ENCODE results near the gene UBE2D4.
"Not testable (repeated sequence)": the region's sequence is repeated elsewhere in the genome, so short reads cannot be mapped to it uniquely, and the experiment has no call there.

Gene UBE2D4

GRCh38 chr7:43914795-43915194 is 11.4 kb upstream of the UBE2D4 start:
- DNase-seq: no peak

GRCh38 chr7:43915907-43916306 is 10.3 kb upstream of the UBE2D4 start:
- no peak for DNase-seq

DNA sequence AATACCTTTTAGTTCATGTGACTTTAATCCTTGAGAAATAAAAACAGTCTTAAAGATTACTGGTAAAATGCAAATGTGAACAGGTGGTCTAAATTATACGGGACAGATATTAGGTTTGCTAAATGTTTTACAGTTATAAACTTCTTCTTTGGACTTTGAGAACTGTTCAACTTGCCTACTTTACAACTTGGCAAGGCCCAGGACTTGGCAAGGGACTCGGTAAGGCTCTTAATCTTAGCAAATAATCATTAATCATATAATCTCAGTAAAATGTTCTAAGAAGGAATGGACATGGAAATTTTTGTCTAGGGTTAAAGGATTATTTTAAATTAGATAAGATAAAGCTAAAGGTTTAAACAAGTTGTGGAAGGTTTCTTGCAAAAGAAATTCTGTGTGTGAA is 4.8 kb upstream of the UBE2D4 start:
- DNase-seq: no peak

GRCh38 chr7:43922726-43923125 is 3.5 kb upstream of the UBE2D4 start:
- DNase-seq: no peak

DNA sequence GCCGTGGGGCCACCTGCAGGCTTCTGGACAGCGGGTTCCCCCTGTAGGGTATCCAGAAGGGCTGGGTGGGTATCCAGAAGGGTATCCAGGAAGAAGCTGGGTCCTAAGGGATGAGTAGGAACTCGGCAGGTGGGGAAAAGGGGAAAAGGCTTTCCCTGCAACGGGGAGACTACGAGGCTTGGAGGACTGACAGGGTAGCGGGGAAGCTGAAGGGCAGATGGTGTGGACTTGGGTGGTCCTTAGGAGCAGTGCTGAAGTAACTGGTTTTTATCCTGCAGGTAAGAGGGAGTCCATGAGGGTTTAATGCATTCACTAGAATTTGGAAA is 525 bp downstream of the UBE2D4 start:
- DNase-seq: no peak

DNA sequence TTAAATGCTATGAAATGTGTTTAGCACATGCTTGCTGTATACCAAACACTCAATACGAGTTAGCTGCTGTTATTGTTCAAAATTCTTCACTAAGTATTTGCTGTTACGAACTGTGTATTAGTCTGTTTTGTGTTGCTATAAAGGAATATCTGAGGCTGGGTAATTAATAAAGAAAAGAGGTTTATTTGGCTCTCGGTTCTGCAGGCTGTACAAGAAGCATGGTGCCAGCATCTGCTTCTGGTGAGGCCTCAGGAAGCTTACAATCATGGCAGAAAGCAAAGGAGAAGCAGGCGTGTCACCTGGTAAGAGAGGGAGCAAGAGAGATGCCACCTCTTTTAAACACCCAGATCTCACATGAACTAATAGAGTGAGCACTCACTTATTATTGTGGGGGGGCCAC is 1.6 kb downstream of the UBE2D4 start:
- no peak for DNase-seq

DNA sequence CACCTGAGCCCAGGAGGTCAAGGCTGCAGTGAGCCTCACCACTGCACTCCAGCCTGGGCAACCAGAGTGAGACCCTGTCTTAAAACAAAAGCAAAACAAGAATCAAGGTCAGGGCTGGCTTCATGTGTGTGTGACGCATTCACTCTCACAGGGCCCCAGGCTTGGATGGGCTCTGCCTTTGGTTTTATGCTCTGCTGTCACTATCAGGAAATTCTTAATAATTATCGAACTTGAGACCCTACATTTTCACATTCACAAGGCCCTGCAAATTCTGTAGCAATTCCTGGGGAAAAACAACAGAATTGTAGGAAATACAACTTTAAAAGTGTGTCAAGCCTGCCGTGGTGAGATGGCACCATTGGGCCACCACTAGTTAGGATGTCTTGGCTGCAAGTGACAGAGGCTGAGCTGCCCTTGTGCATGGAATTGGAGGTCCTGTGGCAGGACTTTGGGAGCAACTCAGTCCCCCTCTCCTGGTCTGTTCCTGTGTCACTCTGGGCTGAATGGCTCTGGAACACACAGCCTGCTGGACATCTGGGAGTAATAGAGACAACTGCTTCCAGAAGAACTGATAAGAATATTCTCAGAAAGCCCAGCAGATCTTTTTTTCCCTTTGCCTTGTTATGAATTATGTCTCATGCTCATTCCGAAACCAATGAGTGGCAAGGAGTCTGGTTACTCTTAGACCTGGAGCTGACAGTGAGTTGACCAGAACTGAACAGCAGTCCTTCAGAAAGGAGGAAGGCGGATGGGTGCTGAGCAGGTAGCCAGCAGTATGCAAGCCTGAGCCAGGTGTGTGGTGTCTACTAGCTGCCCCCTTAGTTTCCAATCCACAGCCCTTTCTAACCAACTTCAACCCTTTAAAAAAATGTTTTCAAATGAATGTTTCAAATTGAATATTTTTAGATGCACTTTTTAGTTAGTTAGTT is 3.6 kb downstream of the UBE2D4 start:
- DNase-seq: no peak

GRCh38 chr7:43931346-43931745 is 5.1 kb downstream of the UBE2D4 start:
- DNase-seq: no peak

GRCh38 chr7:43933902-43934560 is 7.8 kb downstream of the UBE2D4 start:
- no peak for DNase-seq

DNA sequence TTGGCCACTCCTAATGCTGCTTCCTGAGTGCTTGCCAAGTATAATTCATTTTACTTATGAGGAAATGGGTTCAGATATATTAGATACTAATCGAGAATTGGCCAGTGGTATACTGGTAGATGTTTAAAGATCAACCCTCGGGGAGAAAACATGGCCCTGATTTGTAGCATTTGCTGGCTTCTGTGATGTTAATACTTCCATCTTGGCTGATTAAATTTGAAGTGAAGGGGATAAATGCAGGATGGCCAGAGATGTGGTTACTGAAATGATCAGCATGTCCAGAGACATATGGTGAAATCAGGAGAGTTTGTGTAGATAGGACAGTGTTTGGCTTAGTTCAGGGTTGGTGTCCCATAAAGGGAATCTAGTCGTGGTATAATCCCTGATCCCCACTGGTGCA is 11.2 kb downstream of the UBE2D4 start:
- no peak for DNase-seq

DNA sequence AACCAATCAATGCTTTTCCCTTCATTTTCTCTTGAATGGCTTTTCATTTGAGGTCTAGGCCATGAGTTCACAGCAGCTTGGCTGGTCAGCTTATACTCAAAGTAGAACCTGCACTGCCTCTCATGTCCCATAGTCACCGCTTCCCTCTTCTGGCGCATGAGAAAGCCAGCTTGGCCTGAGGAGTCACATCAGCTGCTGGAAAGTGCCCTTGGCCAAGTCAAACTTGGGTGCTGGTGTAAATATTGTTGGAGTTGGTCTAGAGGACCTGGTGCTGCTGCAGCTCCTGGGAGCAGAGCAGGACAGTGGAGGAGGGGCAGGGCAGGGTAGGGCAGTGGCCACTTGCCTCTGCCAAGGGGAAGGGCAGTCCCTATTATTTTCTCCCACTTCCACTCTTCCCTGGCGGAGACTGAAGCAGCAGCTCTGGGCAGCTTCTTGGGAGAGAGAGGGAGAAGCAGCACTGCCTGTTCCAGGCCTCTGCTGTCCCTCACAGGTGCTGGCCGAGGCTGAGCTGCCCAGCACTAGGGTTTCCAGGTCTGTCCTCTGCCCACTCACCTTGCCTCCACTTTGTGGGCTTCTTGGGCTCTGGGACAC is 12.8 kb downstream of the UBE2D4 start:
- no peak for DNase-seq

DNA sequence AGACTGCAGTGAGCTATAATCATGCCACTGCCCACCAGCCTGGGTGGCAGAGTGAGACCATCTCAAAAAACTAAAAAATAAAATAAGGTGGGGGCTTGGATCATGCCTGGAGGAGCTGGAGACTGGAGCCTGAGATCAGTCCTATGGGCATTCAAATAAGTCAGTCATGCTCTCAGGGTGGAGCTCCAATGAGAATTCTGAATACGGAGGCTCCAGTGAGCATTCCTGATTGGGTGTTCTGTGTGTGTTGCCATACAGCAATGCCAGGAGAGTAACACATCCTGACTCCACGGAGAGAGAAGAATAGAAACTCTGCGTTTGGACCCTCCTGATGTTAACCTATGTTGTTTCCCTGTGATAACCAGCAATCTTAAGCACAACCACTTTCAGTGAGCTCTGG is 16.0 kb downstream of the UBE2D4 start:
- DNase-seq: no peak

- no peak for DNase-seq
These were observed 16.8 kb downstream of the UBE2D4 start for GRCh38 chr7:43942997-43943396.

- no peak for DNase-seq
These were observed 17.4 kb downstream of the UBE2D4 start for GRCh38 chr7:43943417-43944187.

- no peak for DNase-seq
These were observed 18.1 kb downstream of the UBE2D4 start for GRCh38 chr7:43944286-43944685.

GRCh38 chr7:43952028-43952427 is 25.8 kb downstream of the UBE2D4 start:
- DNase-seq: no peak

- no peak for DNase-seq
These were observed 26.8 kb downstream of the UBE2D4 start for GRCh38 chr7:43953071-43953470.

DNA sequence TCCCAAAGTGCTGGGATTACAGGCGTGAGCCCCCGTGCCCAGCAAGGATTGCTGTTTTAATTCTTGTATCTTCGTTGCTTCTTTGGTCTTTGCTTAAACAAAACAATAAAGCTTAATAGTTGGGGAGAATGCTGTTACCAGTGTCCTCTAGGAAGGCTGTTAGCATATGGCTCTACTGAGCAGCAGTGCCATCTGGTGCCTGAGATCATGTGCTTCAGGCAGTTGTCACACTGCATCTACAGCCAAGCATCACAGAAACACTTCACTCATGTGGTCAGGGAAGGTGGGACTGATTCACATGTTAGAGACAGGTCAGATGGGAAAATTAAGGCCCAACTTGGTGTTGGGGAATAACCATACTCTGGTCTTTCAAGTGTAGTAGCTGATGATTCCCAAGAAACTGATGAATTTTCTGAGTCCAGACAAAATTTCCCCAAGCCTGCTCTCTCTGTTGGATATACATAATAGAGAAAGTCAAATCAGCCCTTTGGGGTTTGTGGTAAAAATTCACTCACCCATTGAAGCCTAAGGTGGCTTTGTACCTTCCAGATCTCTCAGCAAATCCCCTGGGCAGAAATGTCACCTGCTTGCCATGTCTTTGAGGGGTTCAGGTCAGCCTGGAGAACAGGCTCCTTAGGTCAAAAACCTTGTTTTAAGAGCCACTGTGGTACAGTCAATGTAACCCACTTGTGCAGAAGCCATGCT is 28.4 kb downstream of the UBE2D4 start:
- DNase-seq: peak; percentile 6

DNA sequence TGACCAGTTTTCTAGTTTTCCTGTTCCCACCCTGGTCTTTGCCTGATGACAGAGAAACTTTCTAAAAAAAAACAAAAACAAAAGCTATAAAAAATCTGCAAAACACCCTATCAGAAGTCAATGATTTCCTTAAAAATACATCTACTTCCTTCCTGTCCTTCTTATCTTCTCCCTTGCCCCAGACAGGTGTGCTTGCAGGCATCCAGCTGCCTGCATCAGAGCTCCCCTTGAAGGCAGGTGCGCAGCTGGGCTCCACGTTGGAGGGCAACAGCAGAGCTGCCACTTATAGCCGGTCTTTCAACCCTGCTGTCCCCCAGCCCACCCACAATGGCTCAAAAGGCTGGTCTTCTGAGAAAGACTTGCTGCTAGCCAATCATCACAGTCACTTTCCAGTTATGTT is 29.8 kb downstream of the UBE2D4 start:
- no peak for DNase-seq

DNA sequence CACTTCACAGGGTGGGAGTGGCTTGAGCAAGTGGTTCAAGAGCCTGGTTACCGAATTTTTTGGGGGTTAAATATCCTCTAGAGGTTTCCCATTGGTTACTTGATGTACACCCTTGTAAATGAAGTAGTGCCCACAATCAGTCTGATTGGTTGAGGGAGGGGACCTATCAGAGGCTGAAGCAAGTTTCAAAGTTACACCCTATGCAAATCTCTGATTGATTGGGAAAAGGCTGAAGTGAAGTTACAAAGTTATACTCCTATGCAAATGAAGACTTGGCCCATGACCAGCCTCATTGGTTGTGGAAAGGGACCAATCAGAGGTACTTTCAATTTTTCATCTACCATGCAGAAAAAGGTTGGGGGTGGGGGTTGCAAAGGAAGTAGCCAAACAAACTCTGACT is 34.7 kb downstream of the UBE2D4 start:
- no peak for DNase-seq

DNA sequence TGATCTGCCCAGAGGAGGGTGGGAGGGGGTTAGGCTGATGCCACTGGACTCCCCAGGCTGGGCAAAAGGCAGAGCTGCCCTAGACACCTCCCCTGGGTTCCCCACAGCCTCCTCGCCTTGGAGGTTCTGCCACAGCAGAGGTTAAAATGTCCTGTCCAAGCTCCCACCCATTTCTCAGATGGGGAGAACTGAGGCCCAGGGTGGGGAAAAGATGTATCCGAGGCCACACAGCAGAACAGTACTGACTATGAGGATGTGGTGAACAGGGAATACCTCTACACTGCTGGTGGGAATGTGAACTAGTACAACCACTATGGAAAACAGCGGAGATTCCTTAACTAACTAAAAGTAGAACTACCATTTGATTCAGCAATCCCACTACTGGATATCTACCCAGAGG is 40.2 kb downstream of the UBE2D4 start:
- DNase-seq: not testable (repeated sequence)

GRCh38 chr7:43968172-43969040 is 42.2 kb downstream of the UBE2D4 start:
- not testable (repeated sequence) for DNase-seq

Measured in NCI-H1105 treated with DMSO at 0.1 percent for 48 hours (cell line).